HCT116 (cell line): Measurements from ENCODE around the gene PACS2. TPM values are rescaled to one million over a fixed set of nuclear protein-coding genes. Genes with fewer than 3 reads are reported as not detected.

Experiments used
- ATAC-seq: fragments of 200-7000 bp; cut with Tn5 transposase; 2 replicates; pipeline ENCODE4 v1.9.1; 2020; ENCODE audit warnings: mild to moderate bottlenecking, moderate library complexity
- BruUV-seq: library from RNA; stranded (reverse); fragments of 400-500 nt; replicated peaks from 2 replicates; lab custom pipeline; 2021; lab: Mats Ljungman, UMichigan
- CTCF ChIA-PET: fragments of 300-600 bp; sonication (Branson Sonifier 250); formaldehyde crosslinking; loops from one replicate; lab custom pipeline; 2021; ENCODE audit warnings: antibody characterized with exemption; lab: Charles Lee
- POLR2A ChIA-PET: fragments of 300-600, 350-600 bp; sonication (Branson Sonifier 250); formaldehyde crosslinking; loops from one replicate; lab custom pipeline; 2021; ENCODE audit warnings: antibody characterized with exemption; lab: Charles Lee
- RAD21 ChIA-PET, 2 experiments: fragments of 300-600 bp; sonication (Branson Sonifier 250); formaldehyde crosslinking; loops; one replicate each; lab custom pipeline; 2023; ENCODE audit warnings: low total read pairs in 2 of 2; ENCODE audit not compliant: uncharacterized antibody in 2 of 2, unreplicated experiment in 2 of 2, low non-redundant PET in 1 of 2; lab: Charles Lee
- DNase-seq: peaks from one replicate; pipeline ENCODE4 v3.0.0-alpha.2; 2010; ENCODE audit warnings: low read depth, low spot score
- H2AFZ ChIP-seq: fragments of 200-600 bp; shearing (Covaris generic), sonication (generic); 2 replicates; pipeline ENCODE4 v1.6.1; 2017; ENCODE audit warnings: low read depth, mixed run types, mixed read lengths, antibody characterized with exemption, low read length; ENCODE audit not compliant: poor library complexity, severe bottlenecking
- H3K27ac ChIP-seq: 2 replicates; pipeline ENCODE4 v1.5.1; 2012; ENCODE audit warnings: low read depth, low read length
- H3K27me3 ChIP-seq: fragments of 200-600 bp; sonication (generic); 2 replicates; pipeline ENCODE4 v1.6.1; 2016; ENCODE audit warnings: mixed run types, low read length, mixed read lengths; ENCODE audit not compliant: insufficient read depth
- H3K36me3 ChIP-seq, 2 experiments: fragments of 200-500 bp in 1 of 2; fragments of 200-600 bp in 1 of 2; sonication (Bioruptor generic) in 1 of 2; sonication (generic) in 1 of 2; 2 replicates each; pipeline versions ENCODE4 v1.5.1 to v1.6.1; 2014 to 2016; ENCODE audit warnings: low read length in 2 of 2, inconsistent platforms in 1 of 2, mixed read lengths in 1 of 2, mixed run types in 1 of 2; ENCODE audit not compliant: insufficient read depth in 2 of 2, control insufficient read depth in 1 of 2
- H3K4me1 ChIP-seq, 2 experiments: fragments of 200-600 bp in 1 of 2; sonication (generic) in 1 of 2; 2 replicates each; pipeline versions ENCODE4 v1.5.1 to v1.6.1; 2012 to 2017; ENCODE audit warnings: low read length in 2 of 2, inconsistent platforms in 1 of 2, mild to moderate bottlenecking in 1 of 2, mixed read lengths in 1 of 2, mixed run types in 1 of 2, moderate library complexity in 1 of 2; ENCODE audit not compliant: insufficient read depth in 2 of 2, control insufficient read depth in 1 of 2
- H3K4me2 ChIP-seq: fragments of 200-600 bp; sonication (generic); 2 replicates; pipeline ENCODE4 v1.6.1; 2017; ENCODE audit warnings: mixed run types, low read length, mixed read lengths
- H3K4me3 ChIP-seq, 2 experiments: fragments of 200-600 bp in 1 of 2; sonication (generic) in 1 of 2; replicated peaks in 1 of 2; 2 replicates each; pipeline ENCODE4 v1.5.1; 2011 to 2016; ENCODE audit warnings: low read length in 2 of 2, control low read depth in 1 of 2, low read depth in 1 of 2, mild to moderate bottlenecking in 1 of 2, mixed read lengths in 1 of 2, mixed run types in 1 of 2
- H3K79me2 ChIP-seq: fragments of 200-600 bp; sonication (generic); 2 replicates; pipeline ENCODE4 v1.6.1; 2017; ENCODE audit warnings: mild to moderate bottlenecking, mixed run types, low read length, moderate library complexity, mixed read lengths; ENCODE audit not compliant: insufficient read depth
- H3K9ac ChIP-seq: fragments of 200-600 bp; sonication (generic); 2 replicates; pipeline ENCODE4 v1.6.1; 2016; ENCODE audit warnings: low read length, mixed read lengths
- H3K9me2 ChIP-seq: fragments of 200-600 bp; sonication (generic), shearing (Covaris generic); 2 replicates; pipeline ENCODE4 v1.6.1; 2017; ENCODE audit warnings: mixed run types, mild to moderate bottlenecking, moderate library complexity; ENCODE audit not compliant: insufficient read depth
- H3K9me3 ChIP-seq, 2 experiments: fragments of 200-500 bp in 1 of 2; fragments of 200-600 bp in 1 of 2; sonication (Bioruptor generic) in 1 of 2; sonication (generic) in 1 of 2; 2 replicates each; pipeline ENCODE4 v1.6.1; 2014 to 2017; ENCODE audit warnings: low read length in 2 of 2, mixed read lengths in 2 of 2, inconsistent platforms in 1 of 2, low read depth in 1 of 2, mild to moderate bottlenecking in 1 of 2, mixed run types in 1 of 2, moderate library complexity in 1 of 2; ENCODE audit not compliant: control insufficient read depth in 1 of 2, insufficient read depth in 1 of 2
- H4K20me1 ChIP-seq: fragments of 200-600 bp; sonication (generic), shearing (Covaris generic); 2 replicates; pipeline ENCODE4 v1.6.1; 2017; ENCODE audit warnings: mixed run types, mild to moderate bottlenecking, moderate library complexity; ENCODE audit not compliant: insufficient read depth
- ATF3 ChIP-seq: IDR thresholded peaks from 2 replicates; pipeline ENCODE4 v1.6.1; 2012
- CEBPB ChIP-seq: IDR thresholded peaks from 2 replicates; pipeline ENCODE4 v1.6.1; 2012; ENCODE audit warnings: low read depth
- CTCF ChIP-seq, 3 experiments: fragments of 200-600 bp in 1 of 3; sonication (generic) in 1 of 3; IDR thresholded peaks in 2 of 3; conservative IDR thresholded peaks in 1 of 3; 2 replicates each; pipeline ENCODE4 v1.5.1; 2012 to 2017; ENCODE audit warnings: low read depth in 2 of 3, low read length in 2 of 3, antibody characterized with exemption in 1 of 3, borderline replicate concordance in 1 of 3, control low read depth in 1 of 3, mild to moderate bottlenecking in 1 of 3, mixed read lengths in 1 of 3, mixed run types in 1 of 3, moderate library complexity in 1 of 3; ENCODE audit not compliant: insufficient read depth in 1 of 3
- EGR1 ChIP-seq: IDR thresholded peaks from 2 replicates; pipeline ENCODE4 v1.6.1; 2012; ENCODE audit warnings: low read depth
- ELF1 ChIP-seq: IDR thresholded peaks from 2 replicates; pipeline ENCODE4 v1.6.1; 2012; ENCODE audit warnings: low read depth, borderline replicate concordance
- EZH2 ChIP-seq: fragments of 200-600 bp; sonication (generic); IDR thresholded peaks from 2 replicates; pipeline ENCODE4 v1.6.1; 2017; ENCODE audit warnings: antibody characterized with exemption, mixed run types
- EZH2phosphoT487 ChIP-seq: fragments of 200-600 bp; IDR thresholded peaks from 2 replicates; pipeline ENCODE4 v1.6.1; 2018; ENCODE audit warnings: antibody characterized with exemption, borderline replicate concordance
- FOSL1 ChIP-seq: IDR thresholded peaks from 2 replicates; pipeline ENCODE4 v1.6.1; 2012; ENCODE audit warnings: low read depth
- POLR2A ChIP-seq: IDR thresholded peaks from 2 replicates; pipeline ENCODE4 v1.7.0; 2011; ENCODE audit warnings: borderline replicate concordance; ENCODE audit not compliant: insufficient read depth, insufficient read length; ENCODE audit errors: extremely low read depth
- POLR2AphosphoS5 ChIP-seq: IDR thresholded peaks from 2 replicates; pipeline ENCODE4 v1.6.1; 2011; ENCODE audit warnings: mild to moderate bottlenecking, low read depth, low read length, moderate library complexity
- RAD21 ChIP-seq: IDR thresholded peaks from 2 replicates; pipeline ENCODE4 v1.6.1; 2012; ENCODE audit warnings: low read depth, mild to moderate bottlenecking
- SIN3A ChIP-seq: IDR thresholded peaks from 2 replicates; pipeline ENCODE4 v1.6.1; 2012; ENCODE audit warnings: low read depth
- SP1 ChIP-seq: IDR thresholded peaks from 2 replicates; pipeline ENCODE4 v1.6.1; 2012; ENCODE audit warnings: low read depth
- SRF ChIP-seq: IDR thresholded peaks from 2 replicates; pipeline ENCODE4 v1.6.1; 2012; ENCODE audit warnings: low read depth
- TCF7L2 ChIP-seq: IDR thresholded peaks from 2 replicates; pipeline ENCODE4 v1.7.0; 2011; ENCODE audit warnings: borderline replicate concordance, inconsistent platforms; ENCODE audit not compliant: insufficient read depth, insufficient read length; ENCODE audit errors: extremely low read depth
- ZFX ChIP-seq: fragments of 450-650 bp; IDR thresholded peaks from 2 replicates; pipeline ENCODE4 v1.6.1; 2017
- ZNF274 ChIP-seq: fragments of 200-500 bp; sonication (Bioruptor generic); IDR thresholded peaks from 2 replicates; pipeline ENCODE4 v1.6.1; 2014; ENCODE audit warnings: mild to moderate bottlenecking, low read depth, low read length, inconsistent platforms
- intact Hi-C: fragments of 100-400 bp; cut with micrococcal nuclease; formaldehyde crosslinking; loops from 2 replicates; pipeline ENCODE4 v1.10.0; 2022
- total RNA-seq: library from RNA; stranded (reverse); gene quantifications from one replicate; pipeline ENCODE4 v1.2.1, GENCODE V29; 2021; ENCODE audit not compliant: unreplicated experiment
- TF ChIP-seq, protein P1 (sequence below): IDR thresholded peaks from 2 replicates; pipeline ENCODE4 v1.6.1; 2012
- TF ChIP-seq, protein P2 (sequence below): IDR thresholded peaks from 2 replicates; pipeline ENCODE4 v1.6.1; 2012; ENCODE audit warnings: low read depth

PACS2 gene
- total RNA-seq, 1 experiment from 2014 or later: 75.5 TPM

DNA sequence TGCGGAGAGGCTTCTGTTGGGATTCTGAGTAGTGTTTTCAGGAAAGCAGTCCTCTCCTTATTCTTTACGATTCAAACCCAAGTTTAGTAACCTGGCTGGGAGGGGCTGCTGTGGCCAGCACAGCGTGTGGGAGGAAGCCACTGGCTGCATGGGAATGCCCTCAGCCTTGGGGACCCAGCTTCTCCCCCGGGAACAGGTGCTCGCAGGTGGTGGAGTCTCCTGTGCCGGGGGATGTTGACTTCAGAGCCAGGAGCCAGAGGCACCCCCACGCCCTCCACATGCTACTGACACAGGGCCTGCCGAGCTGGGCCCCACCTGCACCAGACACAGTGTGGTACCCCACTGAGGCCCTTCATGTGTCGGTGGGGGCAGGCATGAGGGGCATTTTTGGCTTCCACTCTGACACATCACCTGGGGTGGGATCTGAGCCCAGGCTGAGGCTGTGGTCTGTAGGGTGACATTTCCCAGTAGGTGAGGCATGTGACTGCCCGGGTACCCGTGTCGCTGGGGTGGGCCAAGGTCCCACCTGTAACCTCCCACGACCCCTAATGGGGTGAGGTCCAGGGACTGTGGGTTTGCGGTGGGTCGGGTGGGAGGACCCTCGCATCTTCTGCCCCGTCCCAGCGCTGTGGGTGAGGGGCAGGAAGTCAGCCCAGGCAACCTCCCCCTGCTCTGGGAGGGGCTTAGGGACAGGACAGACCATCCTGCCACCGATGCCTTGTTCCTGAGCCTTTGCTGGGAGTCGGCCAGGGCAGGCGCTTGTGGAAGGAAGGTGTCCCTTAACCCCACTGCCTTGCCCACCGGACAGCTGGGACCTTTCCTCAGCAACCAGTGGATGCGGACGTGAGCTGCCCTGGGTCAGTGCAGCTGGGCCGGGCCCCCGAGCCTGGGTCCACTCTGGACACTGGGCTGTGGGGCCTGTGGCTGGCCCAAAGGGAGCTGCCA is 131.6 kb downstream of the PACS2 start:
- Histone ChIP-seq H3K79me2 (peaks cover 20% of the 10 kb centered on the region; the same call in 1 of the 2 replicates), H3K27me3 (no peaks in the 10 kb centered on the region), H3K36me3 (peaks cover 5 to 17% of the 10 kb centered on the region in 2 experiments; a peak in 2 of 4 replicates), H3K9me3 (no peaks in the 10 kb centered on the region), H3K9ac (no peak overlapping the region), H2AFZ (no peak overlapping the region), H3K27ac (no peak overlapping the region; the same call in 1 of the 2 replicates), H3K4me2 (no peak overlapping the region), H3K4me1 (no peaks in the 10 kb centered on the region), H3K9me2 (no peaks in the 10 kb centered on the region), H4K20me1 (no peaks in the 10 kb centered on the region), H3K4me3 (no peak overlapping the region)
- BruUV-seq: no TSS peak
- intact Hi-C loops: no loop called here
- CTCF ChIA-PET: no interaction called here
- DNase-seq: no peak
- RAD21 ChIA-PET: no interaction called here
- POLR2A ChIA-PET: no interaction called here
- ATAC-seq: no peak
- TF ChIP-seq ELF1 (no peak), CEBPB (no peak), POLR2A (no peak), EZH2 (no peak), SP1 (no peak), SRF (no peak), RAD21 (no peak), ZFX (no peak), TCF7L2 (no peak), ATF3 (no peak), EZH2phosphoT487 (no peak), POLR2AphosphoS5 (no peak), ZNF274 (no peak), FOSL1 (no peak), EGR1 (no peak), CTCF (IDR thresholded peaks at IDR 0.05 in 2 of 3, conservative IDR thresholded peaks at IDR 0.05 in 1 of 3; ENCODE audit: borderline replicate concordance in 1 of 3, insufficient read depth in 1 of 3, low read depth in 2 of 3, low read length in 2 of 3) (no peak), SIN3A (no peak)
- TF ChIP-seq, protein P1, sequence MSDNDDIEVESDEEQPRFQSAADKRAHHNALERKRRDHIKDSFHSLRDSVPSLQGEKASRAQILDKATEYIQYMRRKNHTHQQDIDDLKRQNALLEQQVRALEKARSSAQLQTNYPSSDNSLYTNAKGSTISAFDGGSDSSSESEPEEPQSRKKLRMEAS: no peak
- TF ChIP-seq, protein P2, sequence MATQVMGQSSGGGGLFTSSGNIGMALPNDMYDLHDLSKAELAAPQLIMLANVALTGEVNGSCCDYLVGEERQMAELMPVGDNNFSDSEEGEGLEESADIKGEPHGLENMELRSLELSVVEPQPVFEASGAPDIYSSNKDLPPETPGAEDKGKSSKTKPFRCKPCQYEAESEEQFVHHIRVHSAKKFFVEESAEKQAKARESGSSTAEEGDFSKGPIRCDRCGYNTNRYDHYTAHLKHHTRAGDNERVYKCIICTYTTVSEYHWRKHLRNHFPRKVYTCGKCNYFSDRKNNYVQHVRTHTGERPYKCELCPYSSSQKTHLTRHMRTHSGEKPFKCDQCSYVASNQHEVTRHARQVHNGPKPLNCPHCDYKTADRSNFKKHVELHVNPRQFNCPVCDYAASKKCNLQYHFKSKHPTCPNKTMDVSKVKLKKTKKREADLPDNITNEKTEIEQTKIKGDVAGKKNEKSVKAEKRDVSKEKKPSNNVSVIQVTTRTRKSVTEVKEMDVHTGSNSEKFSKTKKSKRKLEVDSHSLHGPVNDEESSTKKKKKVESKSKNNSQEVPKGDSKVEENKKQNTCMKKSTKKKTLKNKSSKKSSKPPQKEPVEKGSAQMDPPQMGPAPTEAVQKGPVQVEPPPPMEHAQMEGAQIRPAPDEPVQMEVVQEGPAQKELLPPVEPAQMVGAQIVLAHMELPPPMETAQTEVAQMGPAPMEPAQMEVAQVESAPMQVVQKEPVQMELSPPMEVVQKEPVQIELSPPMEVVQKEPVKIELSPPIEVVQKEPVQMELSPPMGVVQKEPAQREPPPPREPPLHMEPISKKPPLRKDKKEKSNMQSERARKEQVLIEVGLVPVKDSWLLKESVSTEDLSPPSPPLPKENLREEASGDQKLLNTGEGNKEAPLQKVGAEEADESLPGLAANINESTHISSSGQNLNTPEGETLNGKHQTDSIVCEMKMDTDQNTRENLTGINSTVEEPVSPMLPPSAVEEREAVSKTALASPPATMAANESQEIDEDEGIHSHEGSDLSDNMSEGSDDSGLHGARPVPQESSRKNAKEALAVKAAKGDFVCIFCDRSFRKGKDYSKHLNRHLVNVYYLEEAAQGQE: no peak
